Endothelial cell (in vitro differentiated cells): ENCODE measurements around the gene BAHD1. TPM values are rescaled to one million over a fixed set of nuclear protein-coding genes. Genes with fewer than 3 reads are reported as not detected.

Source experiments
- DNase-seq: peaks from one replicate; pipeline ENCODE4 v3.0.0; 2021; ENCODE audit warnings: low spot score
- H3K27ac Mint-ChIP-seq: one replicate; pipeline ENCODE4 v1.8.0; 2021; ENCODE audit warnings: mixed read lengths, inconsistent platforms; ENCODE audit not compliant: unreplicated experiment
- H3K27me3 Mint-ChIP-seq: one replicate; pipeline ENCODE4 v1.8.0; 2021; ENCODE audit warnings: mild to moderate bottlenecking, moderate library complexity, mixed read lengths, inconsistent platforms; ENCODE audit not compliant: unreplicated experiment
- H3K36me3 Mint-ChIP-seq: one replicate; pipeline ENCODE4 v1.8.0; 2021; ENCODE audit warnings: mild to moderate bottlenecking, low read depth, mixed read lengths, inconsistent platforms; ENCODE audit not compliant: unreplicated experiment
- H3K4me1 Mint-ChIP-seq: one replicate; pipeline ENCODE4 v1.8.0; 2021; ENCODE audit warnings: mild to moderate bottlenecking, mixed read lengths, inconsistent platforms; ENCODE audit not compliant: unreplicated experiment
- H3K4me3 Mint-ChIP-seq: one replicate; pipeline ENCODE4 v1.8.0; 2021; ENCODE audit warnings: mild to moderate bottlenecking, mixed read lengths, inconsistent platforms; ENCODE audit not compliant: unreplicated experiment
- H3K9me3 Mint-ChIP-seq: one replicate; pipeline ENCODE4 v1.8.0; 2021; ENCODE audit warnings: mixed read lengths, inconsistent platforms; ENCODE audit not compliant: unreplicated experiment
- total RNA-seq: library from RNA; stranded (reverse); fragmentation: NEBNext Ultra II Directional; extraction: Animal tissue kit (Norgen Biotek cat#: 25700); gene quantifications from one replicate; pipeline ENCODE4 v1.2.1, GENCODE V29; 2021; ENCODE audit not compliant: unreplicated experiment
- TF ChIP-seq, protein P1 (sequence below): fragments of 200-600 bp; sonication (generic); IDR thresholded peaks from one replicate; pipeline ENCODE4 v1.5.0; 2021; ENCODE audit warnings: antibody characterized with exemption; ENCODE audit not compliant: unreplicated experiment

BAHD1 gene
- total RNA-seq, 1 donor from 2014 or later = 20.4 TPM

DNA sequence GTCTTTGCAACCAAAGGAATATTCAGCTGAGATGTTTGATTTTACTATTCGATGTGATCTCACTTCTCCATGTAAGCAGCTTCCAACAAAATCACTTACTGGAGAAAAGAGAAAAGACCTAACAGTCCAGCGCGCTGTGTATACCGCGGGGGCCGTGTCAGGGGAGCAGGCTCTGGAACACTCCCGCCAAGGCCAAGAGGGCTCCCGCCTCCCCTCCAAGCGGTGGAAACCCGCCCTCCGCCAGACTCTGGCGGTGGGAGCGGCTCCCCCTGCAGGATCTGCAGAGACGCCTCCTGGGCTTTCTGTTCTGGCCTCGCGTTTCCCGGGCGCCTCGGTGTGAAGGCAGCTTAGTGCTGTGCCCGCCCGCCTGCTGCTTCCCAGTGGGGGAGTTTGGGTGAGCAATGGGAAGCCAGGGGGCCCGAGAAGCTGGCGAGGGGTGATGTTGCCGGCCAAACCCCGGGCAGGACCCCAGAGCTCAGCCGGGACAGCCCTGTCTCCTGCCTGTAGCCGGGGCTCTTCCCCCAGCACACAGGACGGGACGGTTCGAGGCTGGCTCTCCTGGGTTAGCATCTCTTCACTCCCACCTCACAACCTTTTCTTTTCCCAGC lies 66.3 kb downstream of the BAHD1 start:
- Mint-ChIP-seq H3K27ac (no peak overlapping the region), H3K4me3 (no peak overlapping the region), H3K27me3 (peaks cover 5% of the 10 kb centered on the region)

DNA sequence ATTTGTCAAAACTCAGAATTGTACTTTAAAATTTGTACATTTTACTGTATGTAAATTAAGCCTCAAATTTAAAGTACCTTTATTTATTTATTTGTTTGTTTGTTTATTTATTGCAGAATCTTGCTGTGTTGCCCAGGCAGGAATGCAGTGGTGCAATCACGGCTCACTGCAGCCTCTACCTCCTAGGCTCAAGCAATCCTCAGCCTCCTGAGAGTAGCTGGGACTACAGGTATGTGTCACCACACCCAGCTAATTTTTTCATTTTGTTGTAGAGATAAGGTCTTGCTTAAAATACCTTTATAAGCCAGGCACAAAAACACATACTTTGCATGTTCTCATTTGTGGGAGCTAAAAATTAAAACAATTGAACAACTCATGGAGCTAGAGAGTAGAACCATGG lies 67.5 kb downstream of the BAHD1 start:
- Mint-ChIP-seq H3K9me3 (no peaks in the 10 kb centered on the region), H3K36me3 (peaks cover 4% of the 10 kb centered on the region), H3K27ac (no peak overlapping the region), H3K27me3 (peaks cover 15% of the 10 kb centered on the region), H3K4me3 (no peak overlapping the region), H3K4me1 (peaks cover 8% of the 10 kb centered on the region)
- TF ChIP-seq, protein P1, sequence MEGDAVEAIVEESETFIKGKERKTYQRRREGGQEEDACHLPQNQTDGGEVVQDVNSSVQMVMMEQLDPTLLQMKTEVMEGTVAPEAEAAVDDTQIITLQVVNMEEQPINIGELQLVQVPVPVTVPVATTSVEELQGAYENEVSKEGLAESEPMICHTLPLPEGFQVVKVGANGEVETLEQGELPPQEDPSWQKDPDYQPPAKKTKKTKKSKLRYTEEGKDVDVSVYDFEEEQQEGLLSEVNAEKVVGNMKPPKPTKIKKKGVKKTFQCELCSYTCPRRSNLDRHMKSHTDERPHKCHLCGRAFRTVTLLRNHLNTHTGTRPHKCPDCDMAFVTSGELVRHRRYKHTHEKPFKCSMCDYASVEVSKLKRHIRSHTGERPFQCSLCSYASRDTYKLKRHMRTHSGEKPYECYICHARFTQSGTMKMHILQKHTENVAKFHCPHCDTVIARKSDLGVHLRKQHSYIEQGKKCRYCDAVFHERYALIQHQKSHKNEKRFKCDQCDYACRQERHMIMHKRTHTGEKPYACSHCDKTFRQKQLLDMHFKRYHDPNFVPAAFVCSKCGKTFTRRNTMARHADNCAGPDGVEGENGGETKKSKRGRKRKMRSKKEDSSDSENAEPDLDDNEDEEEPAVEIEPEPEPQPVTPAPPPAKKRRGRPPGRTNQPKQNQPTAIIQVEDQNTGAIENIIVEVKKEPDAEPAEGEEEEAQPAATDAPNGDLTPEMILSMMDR = no peak
- no peak for DNase-seq

More for the DNA sequence above, 66.3 kb downstream of the BAHD1 start:
- DNase-seq = peak; percentile 82
- peaks cover under 1% of the 10 kb centered on the region for H3K36me3 Mint-ChIP-seq
- TF ChIP-seq, protein P1 = no peak
- no peaks in the 10 kb centered on the region for H3K9me3 Mint-ChIP-seq
- peaks cover 4% of the 10 kb centered on the region for H3K4me1 Mint-ChIP-seq

DNA sequence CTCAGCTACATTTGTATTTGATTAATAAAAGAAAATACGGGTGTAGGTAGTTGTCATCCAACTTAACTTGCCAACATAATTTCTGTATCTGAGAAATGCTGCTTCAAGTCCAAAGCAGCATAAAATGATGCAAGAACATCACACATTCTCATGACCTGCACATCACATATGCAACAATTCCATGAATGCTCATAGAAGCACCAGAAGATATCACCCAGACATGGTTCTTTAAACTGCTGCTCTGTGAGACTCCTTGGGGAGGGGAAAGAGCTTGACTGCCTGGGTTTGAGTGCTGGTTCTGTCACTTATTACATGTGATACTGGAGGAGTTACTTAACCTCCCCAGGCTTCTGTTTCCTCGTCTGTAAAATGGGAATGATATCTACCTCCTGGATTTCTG lies 69.4 kb downstream of the BAHD1 start:
- Mint-ChIP-seq H3K4me3 (no peak overlapping the region), H3K36me3 (peaks cover 4% of the 10 kb centered on the region), H3K4me1 (peaks cover 8% of the 10 kb centered on the region), H3K9me3 (no peaks in the 10 kb centered on the region), H3K27me3 (peaks cover 16% of the 10 kb centered on the region), H3K27ac (no peak overlapping the region)
- no peak for DNase-seq
- TF ChIP-seq, protein P1 = no peak

DNA sequence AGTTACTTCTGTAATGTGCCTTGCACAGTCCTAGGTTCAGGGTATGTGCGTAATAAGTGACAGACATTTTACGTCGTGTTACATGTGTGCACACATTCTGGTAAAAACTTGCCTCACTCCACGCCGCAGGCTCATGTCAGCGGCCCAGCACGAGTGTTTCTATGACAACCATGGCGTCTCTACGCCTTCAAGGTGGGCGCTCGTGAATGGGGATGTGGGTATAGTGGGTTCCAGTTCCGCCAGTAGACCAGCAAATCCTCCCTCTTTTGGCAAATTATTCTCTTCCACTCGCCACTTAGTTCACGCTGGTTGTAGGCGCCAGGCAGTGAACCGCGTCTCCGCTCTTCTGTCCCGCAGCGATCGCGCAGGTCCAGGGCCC lies 70.3 kb downstream of the BAHD1 start:
- peaks cover 8% of the 10 kb centered on the region for H3K4me1 Mint-ChIP-seq
- DNase-seq = no peak
- H3K27me3 Mint-ChIP-seq = peaks cover 16% of the 10 kb centered on the region
- no peaks in the 10 kb centered on the region for H3K9me3 Mint-ChIP-seq
- H3K36me3 Mint-ChIP-seq = peaks cover 4% of the 10 kb centered on the region
- TF ChIP-seq, protein P1 = no peak
- peak overlapping the region; percentile 32 for H3K27ac Mint-ChIP-seq
- peak overlapping the region; percentile 85 for H3K4me3 Mint-ChIP-seq

DNA sequence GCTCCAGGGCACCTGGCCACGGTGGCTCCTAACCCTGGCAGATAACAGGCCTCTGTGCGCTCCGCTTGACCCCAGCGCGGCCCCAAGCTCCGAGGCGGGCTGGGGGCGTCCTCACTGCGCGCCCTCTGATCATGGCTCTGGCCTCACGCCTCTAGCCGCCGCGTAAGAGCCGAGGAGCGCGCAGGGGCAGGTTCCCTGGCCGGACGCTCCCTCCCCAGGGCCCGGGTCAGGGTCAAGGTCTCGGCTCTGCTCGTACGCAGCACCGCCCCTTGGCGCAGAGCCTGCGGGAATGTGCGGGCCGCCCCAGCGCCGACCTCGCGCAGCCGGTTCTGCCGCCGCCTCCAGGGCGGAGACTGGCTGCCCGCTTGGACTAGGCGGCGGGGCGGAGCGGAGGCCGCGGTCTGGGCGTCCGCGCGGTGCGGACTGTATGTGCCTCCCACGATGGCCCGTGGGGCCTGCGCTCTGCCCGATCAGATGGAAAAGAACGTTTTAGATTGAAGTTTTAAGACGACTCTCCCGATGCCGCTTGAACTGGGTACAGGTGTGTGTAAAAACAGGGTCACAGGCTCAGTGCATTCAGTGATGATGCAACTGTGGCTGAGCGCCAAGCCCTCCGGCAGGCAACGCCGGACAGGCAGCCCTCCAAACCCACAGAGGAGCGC lies 70.8 kb downstream of the BAHD1 start:
- Mint-ChIP-seq H3K9me3 (no peaks in the 10 kb centered on the region), H3K36me3 (peaks cover 4% of the 10 kb centered on the region), H3K4me3 (peak overlapping the region; percentile 85), H3K27ac (peak overlapping the region; percentile 32), H3K4me1 (peaks cover 8% of the 10 kb centered on the region), H3K27me3 (peaks cover 16% of the 10 kb centered on the region)
- TF ChIP-seq, protein P1 = no peak
- DNase-seq = peak; percentile 54
